ENCODE results near the gene ETV3L.
"Not testable (repeated sequence)": the region's sequence is repeated elsewhere in the genome, so short reads cannot be mapped to it uniquely, and the experiment has no call there.

Gene ETV3L

GRCh38 chr1:157105988-157106812, 6.6 kb upstream of the ETV3L start:
- Histone ChIP-seq H3K4me3 (ENCODE audit: insufficient read depth, low read depth, low read length) (no peak overlapping the region), H3K4me1 (ENCODE audit: control insufficient read depth, insufficient read depth, low read length) (peaks cover 11% of the 10 kb centered on the region), H3K27me3 (ENCODE audit: control insufficient read depth, insufficient read depth, low read length, poor library complexity, severe bottlenecking) (no peaks in the 10 kb centered on the region), H3K27ac (ENCODE audit: insufficient read depth, low read depth, low read length, poor library complexity, severe bottlenecking) (no peak overlapping the region), H3K9me3 (ENCODE audit: control insufficient read depth, low read length) (no peaks in the 10 kb centered on the region), H3K36me3 (ENCODE audit: control insufficient read depth, insufficient read depth, low read length) (no peaks in the 10 kb centered on the region)
- 82 to 83% methylated on average over 6 of the region's 6 CpGs for WGBS, 2 experiments

- no peak overlapping the region for H3K27ac ChIP-seq (ENCODE audit: insufficient read depth, low read depth, low read length, poor library complexity, severe bottlenecking)
- no peaks in the 10 kb centered on the region for H3K36me3 ChIP-seq (ENCODE audit: control insufficient read depth, insufficient read depth, low read length)
- H3K4me1 ChIP-seq (ENCODE audit: control insufficient read depth, insufficient read depth, low read length), result peaks cover 7% of the 10 kb centered on the region
- H3K4me3 ChIP-seq (ENCODE audit: insufficient read depth, low read depth, low read length), result no peak overlapping the region
- H3K9me3 ChIP-seq (ENCODE audit: control insufficient read depth, low read length), result no peaks in the 10 kb centered on the region
- no peaks in the 10 kb centered on the region for H3K27me3 ChIP-seq (ENCODE audit: control insufficient read depth, insufficient read depth, low read length, poor library complexity, severe bottlenecking)
- WGBS, 2 experiments, result 85 to 86% methylated on average over 14 of the region's 14 CpGs
Measured at GRCh38 chr1:157105298-157105987, 5.8 kb upstream of the ETV3L start.

- Histone ChIP-seq H3K36me3 (ENCODE audit: control insufficient read depth, insufficient read depth, low read length) (no peaks in the 10 kb centered on the region), H3K4me1 (ENCODE audit: control insufficient read depth, insufficient read depth, low read length) (peaks cover 7% of the 10 kb centered on the region), H3K4me3 (ENCODE audit: insufficient read depth, low read depth, low read length) (no peak overlapping the region), H3K27me3 (ENCODE audit: control insufficient read depth, insufficient read depth, low read length, poor library complexity, severe bottlenecking) (no peaks in the 10 kb centered on the region), H3K9me3 (ENCODE audit: control insufficient read depth, low read length) (no peaks in the 10 kb centered on the region), H3K27ac (ENCODE audit: insufficient read depth, low read depth, low read length, poor library complexity, severe bottlenecking) (no peak overlapping the region)
- WGBS, 2 experiments, result 54 to 60% methylated on average over 6 of the region's 6 CpGs
Measured at GRCh38 chr1:157104598-157105293, 5.1 kb upstream of the ETV3L start.

- Histone ChIP-seq H3K4me3 (ENCODE audit: insufficient read depth, low read depth, low read length) (no peak overlapping the region), H3K27ac (ENCODE audit: insufficient read depth, low read depth, low read length, poor library complexity, severe bottlenecking) (no peak overlapping the region), H3K4me1 (ENCODE audit: control insufficient read depth, insufficient read depth, low read length) (peaks cover 7% of the 10 kb centered on the region), H3K27me3 (ENCODE audit: control insufficient read depth, insufficient read depth, low read length, poor library complexity, severe bottlenecking) (no peaks in the 10 kb centered on the region), H3K36me3 (ENCODE audit: control insufficient read depth, insufficient read depth, low read length) (no peaks in the 10 kb centered on the region), H3K9me3 (ENCODE audit: control insufficient read depth, low read length) (no peaks in the 10 kb centered on the region)
- 87 to 89% methylated on average over 5 of the region's 5 CpGs for WGBS, 2 experiments
Measured at GRCh38 chr1:157103268-157103667, 3.7 kb upstream of the ETV3L start.

GRCh38 chr1:157101149-157101548, 1.5 kb upstream of the ETV3L start:
- Histone ChIP-seq H3K4me1 (ENCODE audit: control insufficient read depth, insufficient read depth, low read length) (no peaks in the 10 kb centered on the region), H3K27ac (ENCODE audit: insufficient read depth, low read depth, low read length, poor library complexity, severe bottlenecking) (no peak overlapping the region), H3K27me3 (ENCODE audit: control insufficient read depth, insufficient read depth, low read length, poor library complexity, severe bottlenecking) (no peaks in the 10 kb centered on the region), H3K36me3 (ENCODE audit: control insufficient read depth, insufficient read depth, low read length) (no peaks in the 10 kb centered on the region), H3K4me3 (ENCODE audit: insufficient read depth, low read depth, low read length) (no peak overlapping the region), H3K9me3 (ENCODE audit: control insufficient read depth, low read length) (no peaks in the 10 kb centered on the region)
- 91 to 97% methylated on average over 4 of the region's 4 CpGs for WGBS, 2 experiments

- WGBS, 2 experiments, result 92 to 94% methylated on average over 14 to 16 of the region's 17 CpGs
Measured at GRCh38 chr1:157098987-157099632, 498 bp downstream of the ETV3L start.

GRCh38 chr1:157098519-157098918, 1.1 kb downstream of the ETV3L start:
- H3K4me3 ChIP-seq (ENCODE audit: insufficient read depth, low read depth, low read length), result no peak overlapping the region
- WGBS, 2 experiments, result 97% methylated on average over 9 of the region's 9 CpGs
- no peaks in the 10 kb centered on the region for H3K4me1 ChIP-seq (ENCODE audit: control insufficient read depth, insufficient read depth, low read length)
- H3K36me3 ChIP-seq (ENCODE audit: control insufficient read depth, insufficient read depth, low read length), result no peaks in the 10 kb centered on the region
- H3K27me3 ChIP-seq (ENCODE audit: control insufficient read depth, insufficient read depth, low read length, poor library complexity, severe bottlenecking), result no peaks in the 10 kb centered on the region
- H3K27ac ChIP-seq (ENCODE audit: insufficient read depth, low read depth, low read length, poor library complexity, severe bottlenecking), result no peak overlapping the region
- H3K9me3 ChIP-seq (ENCODE audit: control insufficient read depth, low read length), result no peaks in the 10 kb centered on the region

More at GRCh38 chr1:157098987-157099632, 498 bp downstream of the ETV3L start:
- H3K36me3 ChIP-seq (ENCODE audit: control insufficient read depth, insufficient read depth, low read length); H3K27me3 ChIP-seq (ENCODE audit: control insufficient read depth, insufficient read depth, low read length, poor library complexity, severe bottlenecking); H3K9me3 ChIP-seq (ENCODE audit: control insufficient read depth, low read length); H3K4me3 ChIP-seq (ENCODE audit: insufficient read depth, low read depth, low read length); H3K4me1 ChIP-seq (ENCODE audit: control insufficient read depth, insufficient read depth, low read length); H3K27ac ChIP-seq (ENCODE audit: insufficient read depth, low read depth, low read length, poor library complexity, severe bottlenecking): not testable (repeated sequence)

- Histone ChIP-seq H3K36me3 (ENCODE audit: control insufficient read depth, insufficient read depth, low read length) (no peaks in the 10 kb centered on the region), H3K9me3 (ENCODE audit: control insufficient read depth, low read length) (no peaks in the 10 kb centered on the region), H3K4me1 (ENCODE audit: control insufficient read depth, insufficient read depth, low read length) (no peaks in the 10 kb centered on the region), H3K27me3 (ENCODE audit: control insufficient read depth, insufficient read depth, low read length, poor library complexity, severe bottlenecking) (no peaks in the 10 kb centered on the region), H3K27ac (ENCODE audit: insufficient read depth, low read depth, low read length, poor library complexity, severe bottlenecking) (no peak overlapping the region), H3K4me3 (ENCODE audit: insufficient read depth, low read depth, low read length) (no peak overlapping the region)
- WGBS, 2 experiments, result 87 to 88% methylated on average over 5 to 6 of the region's 6 CpGs
Measured at GRCh38 chr1:157097692-157098091, 1.9 kb downstream of the ETV3L start.

- Histone ChIP-seq H3K4me3 (ENCODE audit: insufficient read depth, low read depth, low read length) (no peak overlapping the region), H3K27me3 (ENCODE audit: control insufficient read depth, insufficient read depth, low read length, poor library complexity, severe bottlenecking) (no peaks in the 10 kb centered on the region), H3K4me1 (ENCODE audit: control insufficient read depth, insufficient read depth, low read length) (no peaks in the 10 kb centered on the region), H3K36me3 (ENCODE audit: control insufficient read depth, insufficient read depth, low read length) (no peaks in the 10 kb centered on the region), H3K27ac (ENCODE audit: insufficient read depth, low read depth, low read length, poor library complexity, severe bottlenecking) (no peak overlapping the region), H3K9me3 (ENCODE audit: control insufficient read depth, low read length) (no peaks in the 10 kb centered on the region)
- WGBS, 2 experiments, result 75 to 78% methylated on average over 6 of the region's 6 CpGs
Measured at GRCh38 chr1:157096881-157097280, 2.7 kb downstream of the ETV3L start.

GRCh38 chr1:157095551-157095950, 4.1 kb downstream of the ETV3L start:
- Histone ChIP-seq H3K9me3 (ENCODE audit: control insufficient read depth, low read length) (no peaks in the 10 kb centered on the region), H3K27ac (ENCODE audit: insufficient read depth, low read depth, low read length, poor library complexity, severe bottlenecking) (no peak overlapping the region), H3K4me1 (ENCODE audit: control insufficient read depth, insufficient read depth, low read length) (peaks cover under 1% of the 10 kb centered on the region), H3K36me3 (ENCODE audit: control insufficient read depth, insufficient read depth, low read length) (no peaks in the 10 kb centered on the region), H3K27me3 (ENCODE audit: control insufficient read depth, insufficient read depth, low read length, poor library complexity, severe bottlenecking) (no peaks in the 10 kb centered on the region), H3K4me3 (ENCODE audit: insufficient read depth, low read depth, low read length) (no peak overlapping the region)
- 84 to 86% methylated on average over 2 of the region's 2 CpGs for WGBS, 2 experiments

Measured in ectodermal cell (in vitro differentiated cells).